CD4-positive, alpha-beta T cell (primary cell): ENCODE results near the gene RAI14. TPM values are rescaled to one million over a fixed set of nuclear protein-coding genes. Genes with fewer than 3 reads are reported as not detected.

ENCODE experiments used
- ATAC-seq: fragments of 200-7000 bp; cut with Tn5 transposase; one replicate; pipeline ENCODE4 v1.10.0; 2022; ENCODE audit warnings: mild to moderate bottlenecking; ENCODE audit not compliant: poor library complexity
- CTCF ChIA-PET: fragments of 350-600 bp; sonication (Branson Sonifier 250); formaldehyde crosslinking; loops from one replicate; lab custom pipeline; 2021; ENCODE audit warnings: antibody characterized with exemption, inconsistent platforms; lab: Charles Lee
- POLR2A ChIA-PET: fragments of 350-600 bp; sonication (Branson Sonifier 250); formaldehyde crosslinking; loops from one replicate; lab custom pipeline; 2021; ENCODE audit warnings: antibody characterized with exemption, inconsistent platforms; lab: Charles Lee
- DNase-seq, 14 experiments: peaks; one replicate each; pipeline ENCODE4 v3.0.0-alpha.2; 2013 to 2020; ENCODE audit warnings: mixed read lengths in 2 of 14
- H3K27ac ChIP-seq, 2 donors: one replicate each; pipeline versions ENCODE4 v1.5.1 to v1.7.0; 2013; ENCODE audit warnings: low read length in 2 of 2, low read depth in 1 of 2, mild to moderate bottlenecking in 1 of 2
- H3K27me3 ChIP-seq, 2 experiments: 1 replicate in 1 of 2; 2 replicates in 1 of 2; pipeline versions ENCODE4 v1.6.1 to v1.7.0; 2013; ENCODE audit warnings: low read length in 2 of 2, control low read depth in 1 of 2, mild to moderate bottlenecking in 1 of 2, moderate library complexity in 1 of 2; ENCODE audit not compliant: insufficient read depth in 2 of 2, control insufficient read depth in 1 of 2
- H3K36me3 ChIP-seq: one replicate; pipeline ENCODE4 v1.6.1; 2013; ENCODE audit warnings: low read length, control low read depth; ENCODE audit not compliant: insufficient read depth
- H3K4me1 ChIP-seq: one replicate; pipeline ENCODE4 v1.6.1; 2013; ENCODE audit warnings: low read length, control low read depth; ENCODE audit not compliant: insufficient read depth
- H3K4me3 ChIP-seq: one replicate; pipeline ENCODE4 v1.5.1; 2013; ENCODE audit warnings: mild to moderate bottlenecking, low read length, moderate library complexity
- H3K9me3 ChIP-seq, 2 experiments: 1 replicate in 1 of 2; 2 replicates in 1 of 2; pipeline versions ENCODE4 v1.6.1 to v1.7.0; 2013; ENCODE audit warnings: low read length in 2 of 2, mild to moderate bottlenecking in 2 of 2, control low read depth in 1 of 2, moderate library complexity in 1 of 2; ENCODE audit not compliant: control insufficient read depth in 1 of 2, insufficient read depth in 1 of 2
- H3K27ac Mint-ChIP-seq: one replicate; pipeline ENCODE4 v1.8.0; 2020; ENCODE audit warnings: mixed read lengths
- H3K27me3 Mint-ChIP-seq: one replicate; pipeline ENCODE4 v1.8.0; 2021; ENCODE audit warnings: mixed read lengths
- H3K36me3 Mint-ChIP-seq: one replicate; pipeline ENCODE4 v1.8.0; 2021; ENCODE audit warnings: low read depth, mixed read lengths
- H3K4me1 Mint-ChIP-seq: one replicate; pipeline ENCODE4 v1.8.0; 2021; ENCODE audit warnings: low read depth, mixed read lengths
- H3K4me3 Mint-ChIP-seq: one replicate; pipeline ENCODE4 v1.8.0; 2020; ENCODE audit warnings: mild to moderate bottlenecking, mixed read lengths
- H3K9me3 Mint-ChIP-seq: one replicate; pipeline ENCODE4 v1.8.0; 2020; ENCODE audit warnings: mixed read lengths
- intact Hi-C, 2 experiments: fragments of 100-400 bp; cut with DNase I in 1 of 2; cut with micrococcal nuclease in 1 of 2; formaldehyde crosslinking; loops; one replicate each; pipeline versions ENCODE4 v1.15.1 to v1.9.0; 2023 to 2025; cut with DNase I, micrococcal nuclease
- total RNA-seq, 174 experiments: library from RNA in 2 of 174; stranded (reverse) in 2 of 174; gene quantifications; one replicate each; pipeline ENCODE4 v1.2.3 and lab custom pipeline; 2021 to 2026
- TF ChIP-seq, protein P1 (sequence below): fragments of 200-600 bp; IDR thresholded peaks from one replicate; pipeline ENCODE4 v1.8.0; 2022; ENCODE audit warnings: antibody characterized with exemption, mild to moderate bottlenecking

RAI14 gene
- total RNA-seq, 2 experiments from 2014 or later: 0.20 to 0.60 TPM

GRCh38 chr5:34858790-34859189 is 202.7 kb downstream of the RAI14 start:
- Histone ChIP-seq H3K9me3 (no peaks in the 10 kb centered on the region), H3K27me3 (no peaks in the 10 kb centered on the region), H3K4me1 (no peaks in the 10 kb centered on the region), H3K36me3 (no peaks in the 10 kb centered on the region), H3K27ac (no peak overlapping the region), H3K4me3 (no peak overlapping the region)
- ChIA-PET POLR2A (no interaction called here), CTCF (no interaction called here)
- H3K27me3 Mint-ChIP-seq: no peaks in the 10 kb centered on the region
- intact Hi-C loops: no loop called here
- DNase-seq: no peak
- H3K27ac Mint-ChIP-seq: no peak overlapping the region
- no peak for ATAC-seq
- H3K4me3 Mint-ChIP-seq: no peak overlapping the region
- no peaks in the 10 kb centered on the region for H3K9me3 Mint-ChIP-seq
- no peaks in the 10 kb centered on the region for H3K4me1 Mint-ChIP-seq
- no peaks in the 10 kb centered on the region for H3K36me3 Mint-ChIP-seq
- TF ChIP-seq, protein P1, sequence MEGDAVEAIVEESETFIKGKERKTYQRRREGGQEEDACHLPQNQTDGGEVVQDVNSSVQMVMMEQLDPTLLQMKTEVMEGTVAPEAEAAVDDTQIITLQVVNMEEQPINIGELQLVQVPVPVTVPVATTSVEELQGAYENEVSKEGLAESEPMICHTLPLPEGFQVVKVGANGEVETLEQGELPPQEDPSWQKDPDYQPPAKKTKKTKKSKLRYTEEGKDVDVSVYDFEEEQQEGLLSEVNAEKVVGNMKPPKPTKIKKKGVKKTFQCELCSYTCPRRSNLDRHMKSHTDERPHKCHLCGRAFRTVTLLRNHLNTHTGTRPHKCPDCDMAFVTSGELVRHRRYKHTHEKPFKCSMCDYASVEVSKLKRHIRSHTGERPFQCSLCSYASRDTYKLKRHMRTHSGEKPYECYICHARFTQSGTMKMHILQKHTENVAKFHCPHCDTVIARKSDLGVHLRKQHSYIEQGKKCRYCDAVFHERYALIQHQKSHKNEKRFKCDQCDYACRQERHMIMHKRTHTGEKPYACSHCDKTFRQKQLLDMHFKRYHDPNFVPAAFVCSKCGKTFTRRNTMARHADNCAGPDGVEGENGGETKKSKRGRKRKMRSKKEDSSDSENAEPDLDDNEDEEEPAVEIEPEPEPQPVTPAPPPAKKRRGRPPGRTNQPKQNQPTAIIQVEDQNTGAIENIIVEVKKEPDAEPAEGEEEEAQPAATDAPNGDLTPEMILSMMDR: no peak

DNA sequence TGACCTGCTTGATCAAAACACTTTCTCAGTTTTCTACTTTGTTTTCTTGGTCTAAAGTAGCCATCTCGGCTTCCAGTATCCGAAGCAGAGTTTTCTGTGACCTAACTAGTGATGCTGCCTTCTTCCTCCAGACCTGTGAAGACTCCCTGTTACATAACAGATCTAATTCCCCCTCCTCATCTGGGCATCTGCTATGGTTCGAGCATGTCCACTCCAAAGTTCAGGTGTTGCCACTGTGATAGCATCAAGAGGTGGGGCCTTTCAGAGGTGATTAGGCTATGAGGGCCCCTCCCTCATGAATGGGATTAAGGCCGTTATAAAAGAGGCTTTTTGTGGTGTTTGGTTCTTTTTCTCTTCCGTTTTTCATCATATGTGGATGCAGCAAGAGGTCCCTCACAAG is 203.1 kb downstream of the RAI14 start:
- Mint-ChIP-seq H3K4me3 (no peak overlapping the region), H3K4me1 (no peaks in the 10 kb centered on the region), H3K36me3 (no peaks in the 10 kb centered on the region), H3K9me3 (no peaks in the 10 kb centered on the region), H3K27ac (no peak overlapping the region), H3K27me3 (no peaks in the 10 kb centered on the region)
- intact Hi-C loops: no loop called here
- no peaks in the 10 kb centered on the region for H3K9me3 ChIP-seq
- no peak overlapping the region for H3K4me3 ChIP-seq
- H3K27me3 ChIP-seq: no peaks in the 10 kb centered on the region
- no peaks in the 10 kb centered on the region for H3K36me3 ChIP-seq
- DNase-seq: no peak
- no peak overlapping the region for H3K27ac ChIP-seq
- CTCF ChIA-PET: no interaction called here
- TF ChIP-seq, protein P1: no peak
- no peak for ATAC-seq
- POLR2A ChIA-PET: no interaction called here
- H3K4me1 ChIP-seq: no peaks in the 10 kb centered on the region

GRCh38 chr5:34863946-34864345 is 207.8 kb downstream of the RAI14 start:
- no peaks in the 10 kb centered on the region for H3K36me3 Mint-ChIP-seq

More at GRCh38 chr5:34863946-34864345, 207.8 kb downstream of the RAI14 start:
- Histone ChIP-seq H3K4me3 (no peak overlapping the region), H3K27me3 (no peaks in the 10 kb centered on the region), H3K36me3 (no peaks in the 10 kb centered on the region), H3K4me1 (no peaks in the 10 kb centered on the region), H3K9me3 (no peaks in the 10 kb centered on the region), H3K27ac (no peak overlapping the region)
- Mint-ChIP-seq H3K4me3 (no peak overlapping the region), H3K9me3 (no peaks in the 10 kb centered on the region), H3K27ac (no peak overlapping the region), H3K4me1 (no peaks in the 10 kb centered on the region), H3K27me3 (no peaks in the 10 kb centered on the region)
- TF ChIP-seq, protein P1: no peak
- DNase-seq (no peak), ATAC-seq (no peak)
- ChIA-PET POLR2A (no interaction called here), CTCF (no interaction called here)
- intact Hi-C loops: no loop called here
